Naive thymus-derived CD4-positive, alpha-beta T cell (primary cell): ENCODE measurements around the gene HOXD8. TPM values are rescaled to one million over a fixed set of nuclear protein-coding genes. Genes with fewer than 3 reads are reported as not detected.

Experiments used
- ATAC-seq: fragments of 150-1000 bp; cut with Tn5 transposase; 2 replicates; pipeline ENCODE4 v1.10.0; 2021; ENCODE audit warnings: mild to moderate bottlenecking, moderate library complexity
- CTCF ChIA-PET: fragments of 350-600 bp; sonication (Branson Sonifier 250); formaldehyde crosslinking; loops from one replicate; lab custom pipeline; 2021; ENCODE audit warnings: antibody characterized with exemption; lab: Charles Lee
- POLR2A ChIA-PET: fragments of 350-600 bp; sonication (Branson Sonifier 250); formaldehyde crosslinking; loops from one replicate; lab custom pipeline; 2021; ENCODE audit warnings: antibody characterized with exemption, inconsistent platforms; lab: Charles Lee
- DNase-seq, 9 donors: peaks; one replicate each; pipeline versions ENCODE4 v3.0.0 to v3.0.0-alpha.2; 2020 to 2022; ENCODE audit warnings: mixed read lengths in 1 of 9
- H3K27ac ChIP-seq: one replicate; pipeline ENCODE4 v1.7.0; 2013; ENCODE audit warnings: mild to moderate bottlenecking, low read depth, low read length, moderate library complexity
- H3K27me3 ChIP-seq, 2 donors: one replicate each; pipeline ENCODE4 v1.7.0; 2013; ENCODE audit warnings: low read length in 2 of 2, mild to moderate bottlenecking in 2 of 2, moderate library complexity in 2 of 2; ENCODE audit not compliant: control insufficient read depth in 2 of 2, insufficient read depth in 2 of 2
- H3K36me3 ChIP-seq, 3 experiments: 1 replicate in 2 of 3; 2 replicates in 1 of 3; pipeline ENCODE4 v1.7.0; 2013; ENCODE audit warnings: low read length in 3 of 3, mild to moderate bottlenecking in 3 of 3, moderate library complexity in 1 of 3; ENCODE audit not compliant: insufficient read depth in 3 of 3, control insufficient read depth in 2 of 3
- H3K4me1 ChIP-seq, 2 donors: one replicate each; pipeline ENCODE4 v1.7.0; 2013; ENCODE audit warnings: low read length in 2 of 2, mild to moderate bottlenecking in 2 of 2, moderate library complexity in 1 of 2; ENCODE audit not compliant: control insufficient read depth in 2 of 2, insufficient read depth in 2 of 2
- H3K4me3 ChIP-seq: 2 replicates; pipeline ENCODE4 v1.7.0; 2013; ENCODE audit warnings: mild to moderate bottlenecking, low read length
- H3K9me3 ChIP-seq, 3 experiments: 1 replicate in 2 of 3; 2 replicates in 1 of 3; pipeline ENCODE4 v1.7.0; 2013; ENCODE audit warnings: low read length in 3 of 3; ENCODE audit not compliant: control insufficient read depth in 2 of 3
- H3K27ac Mint-ChIP-seq, 9 donors: one replicate each; pipeline ENCODE4 v1.8.0; 2020 to 2022; ENCODE audit warnings: mixed read lengths in 9 of 9, mild to moderate bottlenecking in 8 of 9, moderate library complexity in 5 of 9, inconsistent platforms in 2 of 9
- H3K27me3 Mint-ChIP-seq, 5 donors: one replicate each; pipeline ENCODE4 v1.8.0; 2021 to 2022; ENCODE audit warnings: mixed read lengths in 5 of 5, mild to moderate bottlenecking in 1 of 5
- H3K36me3 Mint-ChIP-seq, 5 donors: one replicate each; pipeline ENCODE4 v1.8.0; 2020 to 2022; ENCODE audit warnings: mixed read lengths in 5 of 5, mild to moderate bottlenecking in 3 of 5, inconsistent platforms in 1 of 5
- H3K4me1 Mint-ChIP-seq, 7 donors: one replicate each; pipeline ENCODE4 v1.8.0; 2020 to 2022; ENCODE audit warnings: mixed read lengths in 7 of 7, mild to moderate bottlenecking in 3 of 7, inconsistent platforms in 1 of 7
- H3K4me3 Mint-ChIP-seq, 10 donors: one replicate each; pipeline ENCODE4 v1.8.0; 2020 to 2022; ENCODE audit warnings: mild to moderate bottlenecking in 10 of 10, mixed read lengths in 10 of 10, moderate library complexity in 6 of 10, inconsistent platforms in 2 of 10
- H3K9me3 Mint-ChIP-seq, 11 donors: one replicate each; pipeline ENCODE4 v1.8.0; 2020 to 2022; ENCODE audit warnings: mixed read lengths in 11 of 11, mild to moderate bottlenecking in 4 of 11, inconsistent platforms in 1 of 11, moderate library complexity in 1 of 11
- intact Hi-C, 2 donors: fragments of 100-400 bp; cut with micrococcal nuclease; formaldehyde crosslinking; loops; one replicate each; pipeline ENCODE4 v1.15.1; 2023
- polyA plus RNA-seq, 2 donors: library from polyadenylated mRNA; unstranded; fragments of 300-500 nt; fragmentation: Illumina TruSeq; gene quantifications; one replicate each; pipeline ENCODE4 v1.2.3, GENCODE V29; 2021
- total RNA-seq, 6 experiments: library from RNA in 5 of 6; stranded (reverse) in 5 of 6; gene quantifications; 1 replicate in 5 of 6; 2 replicates in 1 of 6; pipeline ENCODE4 v1.2.3 and lab custom pipeline; 2021 to 2026

HOXD8 gene
- total and polyA plus RNA-seq, 7 experiments from 2014 or later: not detected

DNA sequence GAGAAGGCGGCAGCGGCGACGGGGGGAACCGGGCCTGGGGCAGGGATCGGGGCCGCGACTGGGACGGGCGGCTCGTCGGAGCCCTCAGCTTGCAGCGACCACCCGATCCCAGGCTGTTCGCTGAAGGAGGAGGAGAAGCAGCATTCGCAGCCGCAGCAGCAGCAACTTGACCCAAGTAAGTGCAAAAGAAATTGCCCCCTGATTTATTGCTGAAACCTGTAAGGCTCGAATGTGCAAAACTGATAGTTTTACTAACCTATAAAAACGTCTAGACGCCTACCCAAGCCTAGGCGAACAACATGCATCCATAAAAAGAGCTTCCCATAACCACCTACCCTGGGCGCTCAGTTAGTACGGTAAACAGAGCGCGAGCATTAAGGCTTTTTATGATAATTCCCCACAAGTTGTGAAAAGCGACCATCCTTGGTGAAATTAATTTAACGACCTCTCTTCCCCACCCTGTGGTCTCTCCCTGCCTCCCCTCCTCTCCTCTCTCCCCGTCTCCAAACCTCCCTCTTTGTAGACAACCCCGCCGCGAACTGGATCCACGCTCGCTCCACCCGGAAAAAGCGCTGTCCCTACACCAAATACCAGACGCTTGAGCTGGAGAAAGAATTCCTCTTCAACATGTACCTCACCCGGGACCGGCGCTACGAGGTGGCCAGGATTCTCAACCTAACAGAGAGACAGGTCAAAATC lies 5.9 kb upstream of the HOXD8 start:
- peaks cover 77 to 90% (median 82%) of the 10 kb centered on the region in 5 donors for H3K27me3 Mint-ChIP-seq
- H3K4me1 Mint-ChIP-seq: peaks cover 8 to 39% (median 21%) of the 10 kb centered on the region in 7 donors
- ATAC-seq (no peak), DNase-seq (no peak)
- H3K36me3 Mint-ChIP-seq: peaks cover 0 to 4% (median 0%) of the 10 kb centered on the region in 5 donors
- CTCF ChIA-PET: no interaction called here
- Histone ChIP-seq H3K36me3 (no peaks in the 10 kb centered on the region), H3K27me3 (peaks cover 34 to 81% of the 10 kb centered on the region in 2 donors), H3K27ac (no peak overlapping the region), H3K4me3 (no peak overlapping the region), H3K9me3 (no peaks in the 10 kb centered on the region), H3K4me1 (peaks cover 0 to 15% of the 10 kb centered on the region in 2 donors)
- peak overlapping the region in 2 of 9 donors; percentile 43 to 86 for H3K27ac Mint-ChIP-seq
- POLR2A ChIA-PET: no interaction called here
- intact Hi-C loops: loop anchor here (1.0 to 10.0 kb wide), 4 partner anchors 8 to 1789 kb away; partner anchors contain the start of gene SP9 (in 1 of the 2)
- peaks cover 0 to 19% (median 5%) of the 10 kb centered on the region in 11 donors for H3K9me3 Mint-ChIP-seq
- peak overlapping the region; percentile 26 to 75 (median 58) for H3K4me3 Mint-ChIP-seq

DNA sequence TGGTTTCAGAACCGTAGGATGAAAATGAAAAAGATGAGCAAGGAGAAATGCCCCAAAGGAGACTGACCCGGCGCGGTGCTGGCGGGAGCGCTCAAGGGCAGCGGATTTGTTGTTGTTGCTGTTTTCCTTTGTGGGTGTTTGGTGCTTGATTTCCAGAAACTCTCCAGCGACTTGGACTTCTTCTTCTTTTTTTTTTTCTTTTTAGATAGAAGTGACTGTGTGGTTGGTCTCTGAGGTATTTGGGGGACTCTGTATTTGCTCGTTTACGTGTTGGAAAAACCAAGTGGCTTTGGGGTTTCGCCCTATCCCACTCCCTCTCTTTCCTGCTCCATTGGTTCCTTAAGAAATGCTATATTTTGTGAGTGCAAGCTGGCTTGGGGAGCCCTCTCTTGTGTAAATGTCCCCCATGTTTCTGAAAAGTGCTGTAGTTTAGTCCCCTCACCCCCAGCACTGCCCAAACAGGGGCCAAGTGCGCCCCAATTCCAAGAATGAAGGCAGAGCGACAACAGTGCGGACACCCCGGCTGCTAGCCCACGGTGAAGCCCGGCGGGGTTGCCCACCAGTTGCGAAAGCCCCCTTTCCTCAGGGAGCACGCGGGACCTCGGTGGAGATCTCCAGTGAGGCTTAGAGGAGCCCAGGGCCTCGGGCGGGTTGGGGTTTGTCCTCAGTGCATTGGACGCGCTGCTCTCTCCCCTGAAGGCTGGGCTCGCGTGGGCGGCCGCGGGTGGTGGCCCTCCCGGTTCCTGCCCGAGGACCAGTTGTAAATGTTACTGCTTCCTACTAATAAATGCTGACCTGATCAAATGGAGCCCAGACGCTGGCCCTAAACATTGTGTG lies 5.2 kb upstream of the HOXD8 start:
- Histone ChIP-seq H3K36me3 (no peaks in the 10 kb centered on the region), H3K4me3 (no peak overlapping the region), H3K9me3 (no peaks in the 10 kb centered on the region), H3K4me1 (peaks cover 0 to 15% of the 10 kb centered on the region in 2 donors), H3K27ac (no peak overlapping the region), H3K27me3 (peaks cover 34 to 83% of the 10 kb centered on the region in 2 donors)
- CTCF ChIA-PET: no interaction called here
- DNase-seq (no peak), ATAC-seq (no peak)
- peaks cover 8 to 42% (median 25%) of the 10 kb centered on the region in 7 donors for H3K4me1 Mint-ChIP-seq
- no peaks in the 10 kb centered on the region for H3K36me3 Mint-ChIP-seq
- peaks cover 78 to 90% (median 81%) of the 10 kb centered on the region in 5 donors for H3K27me3 Mint-ChIP-seq
- POLR2A ChIA-PET: no interaction called here
- intact Hi-C loops: loop anchor here (10.0 kb wide), 3 partner anchors 1210 to 1790 kb away; partner anchors contain the start of gene SP9 (in 1 of the 2)
- peaks cover 0 to 15% (median 1%) of the 10 kb centered on the region in 11 donors for H3K9me3 Mint-ChIP-seq
- H3K4me3 Mint-ChIP-seq: peak overlapping the region in 8 of 10 donors; percentile 26 to 75 (median 59)
- H3K27ac Mint-ChIP-seq: peak overlapping the region in 3 of 9 donors; percentile 43 to 86 (median 44)

DNA sequence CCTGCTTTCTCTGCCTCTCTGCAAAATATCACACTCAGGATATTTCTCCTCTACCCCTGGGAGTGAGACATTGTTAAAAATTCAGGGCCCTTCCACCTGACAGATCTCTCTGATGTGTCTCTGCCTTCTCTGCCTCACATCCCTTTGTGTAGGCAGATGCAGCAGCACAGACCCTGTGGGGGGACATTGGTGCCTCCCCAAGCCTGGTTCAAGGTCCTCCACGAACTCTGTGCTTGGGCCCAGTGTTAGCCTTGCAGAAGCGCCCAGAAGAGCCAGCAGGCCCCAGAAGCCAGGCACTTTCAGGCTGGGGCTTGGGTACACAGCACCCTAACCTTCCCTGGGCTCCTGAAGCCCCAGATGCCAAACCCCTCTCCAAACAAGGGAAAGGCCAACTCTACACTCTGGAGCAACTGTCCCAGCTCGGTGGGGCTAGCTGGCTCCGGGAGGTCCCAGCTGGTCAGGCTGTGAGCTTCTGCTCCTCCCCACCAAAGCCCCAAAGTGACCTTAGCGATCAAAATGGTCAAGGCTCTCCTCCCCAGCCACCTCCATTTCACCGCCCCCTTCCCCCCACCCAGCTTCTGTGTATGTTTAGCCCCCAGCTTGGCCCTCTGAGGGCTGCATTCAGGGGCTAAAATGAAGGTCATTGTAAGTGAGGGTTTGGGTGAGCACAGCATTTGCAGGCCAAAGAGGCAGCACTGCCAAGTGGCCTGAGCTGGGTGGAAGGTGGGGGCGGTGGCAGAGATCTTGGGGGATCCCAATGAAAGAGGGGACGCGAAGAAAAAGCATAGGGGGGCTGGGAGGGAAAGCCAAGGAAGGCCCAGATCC lies 4.3 kb upstream of the HOXD8 start:
- H3K36me3 ChIP-seq: no peaks in the 10 kb centered on the region
- no peak overlapping the region for H3K4me3 ChIP-seq
- H3K36me3 Mint-ChIP-seq: no peaks in the 10 kb centered on the region
- ATAC-seq: no peak
- CTCF ChIA-PET: interaction anchor here (0.7 to 5.6 kb wide), 3 partner anchors 8 to 534 kb away, joined by 3 to 65 read pairs (median 5); no protein-coding TSS in a partner anchor
- peak overlapping the region in 1 of 10 donors; percentile 26 for H3K4me3 Mint-ChIP-seq
- H3K4me1 ChIP-seq: peaks cover 0 to 15% of the 10 kb centered on the region in 2 donors
- peak overlapping the region in 1 of 9 donors; percentile 51 for H3K27ac Mint-ChIP-seq
- peaks cover 0 to 14% (median 0%) of the 10 kb centered on the region in 11 donors for H3K9me3 Mint-ChIP-seq
- intact Hi-C loops: loop anchor here (5.0 to 10.0 kb wide), 5 partner anchors 123 to 1790 kb away; partner anchors contain the start of genes LNPK (in 1 of the 2) and SP9 (in 1 of the 2)
- peaks cover 34 to 78% of the 10 kb centered on the region in 2 donors for H3K27me3 ChIP-seq
- H3K27me3 Mint-ChIP-seq: peaks cover 71 to 82% (median 73%) of the 10 kb centered on the region in 5 donors
- H3K27ac ChIP-seq: no peak overlapping the region
- H3K4me1 Mint-ChIP-seq: peaks cover 8 to 42% (median 26%) of the 10 kb centered on the region in 7 donors
- H3K9me3 ChIP-seq: no peaks in the 10 kb centered on the region
- POLR2A ChIA-PET: no interaction called here
- peak in 1 of 9 donors; percentile 17 for DNase-seq

GRCh38 chr2:176125772-176126054 lies 3.8 kb upstream of the HOXD8 start:
- H3K4me1 ChIP-seq: peaks cover 3 to 19% of the 10 kb centered on the region in 2 donors
- no peaks in the 10 kb centered on the region for H3K36me3 Mint-ChIP-seq
- CTCF ChIA-PET: interaction anchor here (0.7 to 5.6 kb wide), 4 partner anchors 8 to 534 kb away, joined by 3 to 65 read pairs (median 10); no protein-coding TSS in a partner anchor
- POLR2A ChIA-PET: no interaction called here
- H3K4me3 Mint-ChIP-seq: no peak overlapping the region
- ATAC-seq (no peak), DNase-seq (no peak)
- H3K4me1 Mint-ChIP-seq: peaks cover 9 to 43% (median 28%) of the 10 kb centered on the region in 7 donors
- H3K4me3 ChIP-seq: no peak overlapping the region
- no peaks in the 10 kb centered on the region for H3K36me3 ChIP-seq
- no peaks in the 10 kb centered on the region for H3K9me3 ChIP-seq
- H3K9me3 Mint-ChIP-seq: peaks cover 0 to 9% (median 0%) of the 10 kb centered on the region in 11 donors
- H3K27me3 Mint-ChIP-seq: peaks cover 67 to 79% (median 69%) of the 10 kb centered on the region in 5 donors
- peaks cover 34 to 74% of the 10 kb centered on the region in 2 donors for H3K27me3 ChIP-seq
- H3K27ac Mint-ChIP-seq: peak overlapping the region in 1 of 9 donors; percentile 7
- intact Hi-C loops: loop anchor here (2.0 to 10.0 kb wide), 7 partner anchors 123 to 1791 kb away; partner anchors contain the start of genes LNPK (in 1 of the 2) and SP9 (in 1 of the 2)
- H3K27ac ChIP-seq: no peak overlapping the region

DNA sequence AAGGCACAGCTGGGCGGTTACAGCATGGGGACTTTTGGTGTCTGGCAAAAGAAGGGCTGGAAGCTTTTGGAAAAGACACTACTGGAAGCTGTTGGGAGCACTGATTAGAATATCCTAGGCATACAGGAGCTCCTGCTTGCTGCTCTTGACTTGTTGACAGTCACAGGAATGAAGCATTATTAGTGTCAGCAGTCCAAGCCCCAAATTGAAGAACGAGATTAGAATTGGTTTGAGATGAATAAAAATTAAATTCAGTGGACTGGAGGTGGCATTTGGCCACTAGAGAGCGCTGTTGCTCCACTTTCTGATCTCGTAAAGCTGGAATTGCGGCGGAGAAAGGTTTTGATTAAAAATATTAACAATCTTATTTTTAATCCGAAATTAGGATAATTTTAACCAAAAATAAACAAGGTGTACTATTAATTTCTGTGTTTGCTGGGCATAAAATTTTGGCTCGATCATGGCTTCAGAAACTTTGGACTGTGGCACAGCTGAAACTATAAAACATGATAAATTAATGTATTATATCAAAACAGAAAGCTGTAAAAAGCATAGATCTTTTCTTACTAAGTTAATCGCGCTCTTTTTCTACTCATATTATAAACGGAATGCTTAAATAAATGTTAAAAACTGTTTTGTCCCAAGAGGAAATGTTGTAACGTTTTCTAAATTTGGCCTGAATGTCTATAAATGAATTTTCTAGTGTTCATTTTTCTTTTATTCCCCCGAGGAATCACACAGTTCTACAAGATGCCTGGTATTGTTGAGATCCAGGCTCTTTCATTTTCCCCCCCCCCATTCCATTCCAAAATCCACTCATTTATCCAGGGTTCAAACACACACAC lies 2.4 kb upstream of the HOXD8 start:
- Histone ChIP-seq H3K9me3 (no peaks in the 10 kb centered on the region), H3K27me3 (peaks cover 33 to 74% of the 10 kb centered on the region in 2 donors), H3K4me3 (no peak overlapping the region), H3K36me3 (no peaks in the 10 kb centered on the region), H3K4me1 (peaks cover 3 to 20% of the 10 kb centered on the region in 2 donors), H3K27ac (no peak overlapping the region)
- Mint-ChIP-seq H3K27me3 (peaks cover 71 to 80% (median 76%) of the 10 kb centered on the region in 5 donors), H3K4me1 (peaks cover 17 to 51% (median 41%) of the 10 kb centered on the region in 7 donors), H3K4me3 (peak overlapping the region in 4 of 10 donors; percentile 17 to 67 (median 38)), H3K36me3 (peaks cover 0 to 5% (median 0%) of the 10 kb centered on the region in 5 donors), H3K27ac (peak overlapping the region in 3 of 9 donors; percentile 8 to 63 (median 62)), H3K9me3 (peaks cover 0 to 12% (median 1%) of the 10 kb centered on the region in 11 donors)
- intact Hi-C loops: loop anchor here (1.0 to 10.0 kb wide), 14 partner anchors 125 to 1792 kb away; partner anchors contain the start of genes LNPK (in 1 of the 2) and SP9 (in 1 of the 2)
- CTCF ChIA-PET: interaction anchor here (0.6 to 5.6 kb wide), 16 partner anchors 12 to 1035 kb away, joined by 3 to 65 read pairs (median 4); no protein-coding TSS in a partner anchor
- POLR2A ChIA-PET: interaction anchor here (0.5 to 0.9 kb wide), 3 partner anchors 24 to 1594 kb away, joined by 3 read pairs; no protein-coding TSS in a partner anchor
- DNase-seq (peak in 8 of 9 donors; percentile 26 to 68 (median 54)), ATAC-seq (peak; percentile 51)
